GM23248 (cell line): Measurements from ENCODE around the gene ARL5B. TPM values are rescaled to one million over a fixed set of nuclear protein-coding genes. Genes with fewer than 3 reads are reported as not detected.

Experiments used
- DNase-seq: peaks from one replicate; pipeline ENCODE4 v3.0.0-alpha.2; 2015
- H2AFZ ChIP-seq: fragments of 200-600 bp; sonication (generic); 2 replicates; pipeline ENCODE4 v1.6.1; 2016; ENCODE audit warnings: antibody characterized with exemption
- H3F3A ChIP-seq: fragments of 200-600 bp; sonication (generic); 2 replicates; pipeline ENCODE4 v1.6.1; 2016; ENCODE audit warnings: mild to moderate bottlenecking, antibody characterized with exemption, mixed run types; ENCODE audit not compliant: insufficient read depth
- H3K27ac ChIP-seq: fragments of 200-600 bp; sonication (generic); 2 replicates; pipeline ENCODE4 v1.5.1; 2016; ENCODE audit warnings: mild to moderate bottlenecking
- H3K27me3 ChIP-seq: fragments of 200-600 bp; sonication (generic); replicated peaks from 2 replicates; pipeline ENCODE4 v1.6.1; 2016; ENCODE audit warnings: mild to moderate bottlenecking; ENCODE audit not compliant: insufficient read depth
- H3K36me3 ChIP-seq: fragments of 200-600 bp; sonication (generic); 2 replicates; pipeline ENCODE4 v1.6.1; 2016; ENCODE audit warnings: low read depth, mild to moderate bottlenecking
- H3K4me1 ChIP-seq: fragments of 200-600 bp; sonication (generic); 2 replicates; pipeline ENCODE4 v1.6.1; 2016; ENCODE audit warnings: mild to moderate bottlenecking; ENCODE audit not compliant: insufficient read depth
- H3K4me2 ChIP-seq: fragments of 200-600 bp; sonication (generic); one replicate; pipeline ENCODE4 v1.6.1; 2016; ENCODE audit warnings: mild to moderate bottlenecking; ENCODE audit not compliant: unreplicated experiment
- H3K4me3 ChIP-seq: fragments of 200-600 bp; sonication (generic); 2 replicates; pipeline ENCODE4 v1.5.1; 2016; ENCODE audit warnings: mild to moderate bottlenecking
- H3K79me2 ChIP-seq: fragments of 200-600 bp; sonication (generic); 2 replicates; pipeline ENCODE4 v1.6.1; 2016; ENCODE audit warnings: mild to moderate bottlenecking; ENCODE audit not compliant: insufficient read depth
- H3K9ac ChIP-seq: fragments of 200-600 bp; sonication (generic); 2 replicates; pipeline ENCODE4 v1.6.1; 2016; ENCODE audit warnings: mild to moderate bottlenecking
- H3K9me2 ChIP-seq: fragments of 200-600 bp; sonication (generic); 2 replicates; pipeline ENCODE4 v1.6.1; 2016; ENCODE audit warnings: mixed run types, mild to moderate bottlenecking, moderate library complexity; ENCODE audit not compliant: insufficient read depth
- H3K9me3 ChIP-seq: fragments of 200-600 bp; sonication (generic); one replicate; pipeline ENCODE4 v1.6.1; 2017; ENCODE audit warnings: low read depth
- H4K20me1 ChIP-seq: fragments of 200-600 bp; sonication (generic); 2 replicates; pipeline ENCODE4 v1.6.0; 2016; ENCODE audit not compliant: insufficient read depth
- EZH2 ChIP-seq: fragments of 200-600 bp; sonication (generic); IDR thresholded peaks from 2 replicates; pipeline ENCODE4 v1.6.1; 2018; ENCODE audit warnings: antibody characterized with exemption, mild to moderate bottlenecking; ENCODE audit not compliant: insufficient read depth, poor library complexity, severe bottlenecking
- EZH2phosphoT487 ChIP-seq: fragments of 200-600 bp; sonication (generic); IDR thresholded peaks from 2 replicates; pipeline ENCODE4 v1.6.1; 2018; ENCODE audit warnings: antibody characterized with exemption, moderate library complexity, mild to moderate bottlenecking, low read depth; ENCODE audit not compliant: insufficient read depth
- WGBS, 2 experiments: methylation state at CpG; one replicate each; pipeline ENCODE4 v1.1.6; 2015 to 2017; ENCODE audit warnings: low lambda C conversion rate in 2 of 2, low coverage in 1 of 2; ENCODE audit errors: missing lambda C conversion rate in 2 of 2; 5-methylcytosine and 5-hydroxymethylcytosine counted together
- in situ Hi-C: fragments of 300-500 bp; cut with MboI; formaldehyde crosslinking; loops from 2 replicates; pipeline ENCODE4 v1.15.0; 2020
- polyA plus RNA-seq: library from polyadenylated mRNA; unstranded; fragments of >200 nt; fragmentation: Nextera tagmentation; extraction: Ambion mirVana; gene quantifications from 2 replicates; pipeline ENCODE4 v1.2.1, GENCODE V29; 2016
- total RNA-seq: library from RNA; depleted of rRNA; stranded (reverse); fragments of >200 nt; shearing (Covaris generic); gene quantifications from 2 replicates; pipeline ENCODE4 v1.2.3, GENCODE V29; 2014

ARL5B gene
- total and polyA plus RNA-seq, 2 experiments from 2014 or later = 5.2 to 10.7 TPM

GRCh38 chr10:18675086-18675801, 16.0 kb downstream of the ARL5B start:
- H3K9me3 ChIP-seq = no peaks in the 10 kb centered on the region
- no peaks in the 10 kb centered on the region for H4K20me1 ChIP-seq
- H3K9ac ChIP-seq = no peak overlapping the region
- no peak overlapping the region for H3K27ac ChIP-seq
- no peak overlapping the region for H3K4me3 ChIP-seq
- H3K4me1 ChIP-seq = no peaks in the 10 kb centered on the region
- H2AFZ ChIP-seq = no peak overlapping the region
- H3K27me3 ChIP-seq = no peaks in the 10 kb centered on the region
- 98 to 99% methylated on average over 4 of the region's 4 CpGs for WGBS, 2 experiments
- TF ChIP-seq EZH2 (no peak), EZH2phosphoT487 (no peak)
- no peaks in the 10 kb centered on the region for H3F3A ChIP-seq
- H3K9me2 ChIP-seq = no peaks in the 10 kb centered on the region
- H3K36me3 ChIP-seq = peaks cover 25% of the 10 kb centered on the region
- in situ Hi-C loops = loop anchor here (25.0 kb wide), 1 partner anchor 1112 kb away; no protein-coding TSS in a partner anchor
- H3K4me2 ChIP-seq = no peak overlapping the region
- 0 out of 2 replicates have a peak, but pooled peaks cover 20% of the 10 kb centered on the region for H3K79me2 ChIP-seq
- DNase-seq = no peak

- H3K9ac ChIP-seq = no peak overlapping the region
- H3K4me2 ChIP-seq = no peak overlapping the region
- no peaks in the 10 kb centered on the region for H3K9me2 ChIP-seq
- no peaks in the 10 kb centered on the region for H4K20me1 ChIP-seq
- DNase-seq = no peak
- no peaks in the 10 kb centered on the region for H3K79me2 ChIP-seq
- WGBS, 2 experiments = 90 to 95% methylated on average over 3 of the region's 3 CpGs
- H3K4me3 ChIP-seq = no peak overlapping the region
- H3K27ac ChIP-seq = no peak overlapping the region
- in situ Hi-C loops = loop anchor here (25.0 kb wide), 1 partner anchor 1107 kb away; no protein-coding TSS in a partner anchor
- peaks cover 10% of the 10 kb centered on the region; the same call in 1 of the 2 replicates for H3K36me3 ChIP-seq
- TF ChIP-seq EZH2phosphoT487 (no peak), EZH2 (no peak)
- H3K9me3 ChIP-seq = no peaks in the 10 kb centered on the region
- peaks cover 27% of the 10 kb centered on the region for H3F3A ChIP-seq
- H2AFZ ChIP-seq = no peak overlapping the region
- no peaks in the 10 kb centered on the region for H3K27me3 ChIP-seq
- peaks cover 34% of the 10 kb centered on the region for H3K4me1 ChIP-seq
Measured at GRCh38 chr10:18680754-18681153, 21.5 kb downstream of the ARL5B start.

DNA sequence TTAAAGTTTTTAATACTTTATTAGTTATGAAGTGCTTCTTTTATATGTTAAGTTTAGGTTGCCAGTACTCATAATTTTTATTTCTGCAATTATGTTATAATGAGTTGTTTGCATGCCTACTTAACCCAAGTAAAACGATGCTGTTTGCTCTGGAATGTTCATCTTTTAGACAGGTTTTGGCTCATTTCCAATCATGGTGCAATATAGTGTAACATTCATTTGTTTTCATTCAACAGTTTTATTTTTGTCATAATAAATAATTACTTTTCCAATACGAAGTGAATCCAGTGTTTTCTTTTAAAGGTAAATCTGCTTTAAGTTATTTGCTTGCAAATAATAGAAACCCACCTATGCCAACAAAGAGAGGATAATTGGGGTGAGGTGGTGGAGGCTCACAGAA, 22.1 kb downstream of the ARL5B start:
- H3K27ac ChIP-seq = peak overlapping the region; percentile 30
- peaks cover 27% of the 10 kb centered on the region for H3F3A ChIP-seq
- WGBS, 2 experiments = 6 to 7% methylated on average over 2 of the region's 2 CpGs
- H3K9me3 ChIP-seq = no peaks in the 10 kb centered on the region
- H3K4me1 ChIP-seq = peaks cover 34% of the 10 kb centered on the region
- H3K4me2 ChIP-seq = peak overlapping the region; percentile 45
- H3K4me3 ChIP-seq = no peak overlapping the region
- H3K79me2 ChIP-seq = no peaks in the 10 kb centered on the region
- H3K9me2 ChIP-seq = no peaks in the 10 kb centered on the region
- no peaks in the 10 kb centered on the region for H4K20me1 ChIP-seq
- H2AFZ ChIP-seq = no peak overlapping the region
- peaks cover 3% of the 10 kb centered on the region; the same call in 1 of the 2 replicates for H3K36me3 ChIP-seq
- in situ Hi-C loops = loop anchor here (25.0 kb wide), 1 partner anchor 1106 kb away; no protein-coding TSS in a partner anchor
- DNase-seq = peak; percentile 50
- H3K27me3 ChIP-seq = no peaks in the 10 kb centered on the region
- H3K9ac ChIP-seq = no peak overlapping the region
- TF ChIP-seq EZH2phosphoT487 (no peak), EZH2 (no peak)

DNA sequence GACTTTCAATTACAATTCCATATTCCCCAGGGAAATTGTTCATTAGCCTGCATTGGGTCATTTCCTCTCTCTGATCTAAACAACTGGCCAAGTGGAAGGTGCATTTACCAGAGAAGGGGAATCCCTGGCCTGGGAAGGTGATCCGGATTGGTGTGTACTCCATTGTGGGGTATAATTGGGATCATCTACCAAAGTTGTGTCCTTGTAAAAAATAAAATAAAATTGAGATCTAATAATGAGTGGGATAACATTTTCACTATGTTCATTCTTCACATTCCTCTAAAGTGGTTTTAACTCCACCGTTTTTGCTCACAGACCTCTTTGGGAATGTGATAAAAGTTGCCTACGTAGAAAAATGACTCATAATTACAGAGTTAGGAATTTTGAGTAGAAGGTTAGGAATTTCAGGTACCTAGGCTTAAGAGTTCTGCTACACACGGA, 22.8 kb downstream of the ARL5B start:
- Histone ChIP-seq H3K27me3 (no peaks in the 10 kb centered on the region), H2AFZ (no peak overlapping the region), H3F3A (peaks cover 27% of the 10 kb centered on the region), H4K20me1 (no peaks in the 10 kb centered on the region), H3K9me2 (no peaks in the 10 kb centered on the region), H3K79me2 (no peaks in the 10 kb centered on the region), H3K36me3 (peaks cover 3% of the 10 kb centered on the region; the same call in 1 of the 2 replicates), H3K4me2 (peak overlapping the region; percentile 45), H3K9me3 (no peaks in the 10 kb centered on the region), H3K9ac (no peak overlapping the region), H3K27ac (peak overlapping the region; percentile 30), H3K4me3 (no peak overlapping the region), H3K4me1 (peaks cover 34% of the 10 kb centered on the region)
- no peak for TF ChIP-seq EZH2
- no peak for TF ChIP-seq EZH2phosphoT487
- WGBS, 2 experiments = 55 to 57% methylated on average over 4 of the region's 4 CpGs
- in situ Hi-C loops = loop anchor here (25.0 kb wide), 1 partner anchor 1105 kb away; no protein-coding TSS in a partner anchor
- peak; percentile 50 for DNase-seq
